Trophoblast cell (in vitro differentiated cells and primary cell): ENCODE measurements around the gene TXK.

Source experiments
- DNase-seq, 2 donors: peaks; one replicate each; pipeline ENCODE4 v3.0.0-alpha.2; 2016
- H2AFZ ChIP-seq: 2 replicates; pipeline ENCODE4 v1.6.1; 2013; ENCODE audit warnings: low read length, moderate library complexity, mild to moderate bottlenecking; ENCODE audit not compliant: insufficient read depth, poor library complexity
- H2AK5ac ChIP-seq: 2 replicates; pipeline ENCODE4 v1.6.1; 2013; ENCODE audit warnings: mild to moderate bottlenecking, low read length
- H2BK120ac ChIP-seq: 2 replicates; pipeline ENCODE4 v1.6.1; 2013; ENCODE audit warnings: low read length, mild to moderate bottlenecking, moderate library complexity; ENCODE audit not compliant: insufficient read depth, poor library complexity
- H2BK12ac ChIP-seq: 2 replicates; pipeline ENCODE4 v1.6.1; 2013; ENCODE audit warnings: mild to moderate bottlenecking, low read length, moderate library complexity
- H2BK5ac ChIP-seq: 2 replicates; pipeline ENCODE4 v1.6.1; 2013; ENCODE audit warnings: low read length, low read depth, moderate library complexity, mild to moderate bottlenecking; ENCODE audit not compliant: poor library complexity
- H3K14ac ChIP-seq: 2 replicates; pipeline ENCODE4 v1.6.1; 2013; ENCODE audit warnings: mild to moderate bottlenecking, low read length
- H3K18ac ChIP-seq: 2 replicates; pipeline ENCODE4 v1.6.1; 2013; ENCODE audit warnings: mild to moderate bottlenecking, low read length
- H3K23ac ChIP-seq: 2 replicates; pipeline ENCODE4 v1.6.1; 2013; ENCODE audit warnings: low read length
- H3K27ac ChIP-seq: 2 replicates; pipeline ENCODE4 v1.5.1; 2013; ENCODE audit warnings: low read depth, mild to moderate bottlenecking, inconsistent platforms, low read length, moderate library complexity
- H3K27me3 ChIP-seq: 2 replicates; pipeline ENCODE4 v1.6.1; 2013; ENCODE audit warnings: inconsistent platforms, mild to moderate bottlenecking, low read length, moderate library complexity; ENCODE audit not compliant: insufficient read depth
- H3K36me3 ChIP-seq, 2 experiments: 1 replicate in 1 of 2; 2 replicates in 1 of 2; pipeline ENCODE4 v1.6.1; 2013; ENCODE audit warnings: low read length in 2 of 2, mild to moderate bottlenecking in 2 of 2, moderate library complexity in 1 of 2; ENCODE audit not compliant: insufficient read depth in 2 of 2, control insufficient read depth in 1 of 2
- H3K4ac ChIP-seq: 2 replicates; pipeline ENCODE4 v1.6.1; 2013; ENCODE audit warnings: low read depth, mild to moderate bottlenecking, low read length, moderate library complexity
- H3K4me1 ChIP-seq, 2 experiments: 1 replicate in 1 of 2; 2 replicates in 1 of 2; pipeline ENCODE4 v1.6.1; 2013; ENCODE audit warnings: low read length in 2 of 2, mild to moderate bottlenecking in 2 of 2, moderate library complexity in 1 of 2; ENCODE audit not compliant: insufficient read depth in 2 of 2, control insufficient read depth in 1 of 2
- H3K4me2 ChIP-seq: 2 replicates; pipeline ENCODE4 v1.6.1; 2013; ENCODE audit warnings: inconsistent platforms, mild to moderate bottlenecking, low read length, moderate library complexity
- H3K4me3 ChIP-seq: 2 replicates; pipeline ENCODE4 v1.5.1; 2013; ENCODE audit warnings: mild to moderate bottlenecking, low read depth, low read length, inconsistent platforms
- H3K79me1 ChIP-seq: one replicate; pipeline ENCODE4 v1.6.1; 2013; ENCODE audit warnings: low read length
- H3K79me2 ChIP-seq: 2 replicates; pipeline ENCODE4 v1.6.1; 2013; ENCODE audit warnings: low read length, mild to moderate bottlenecking; ENCODE audit not compliant: control insufficient read depth, insufficient read depth, poor library complexity
- H3K9ac ChIP-seq: 2 replicates; pipeline ENCODE4 v1.6.1; 2013; ENCODE audit warnings: mild to moderate bottlenecking, low read length
- H3K9me3 ChIP-seq: 2 replicates; pipeline ENCODE4 v1.6.1; 2013; ENCODE audit warnings: low read depth, mild to moderate bottlenecking, control low read depth, inconsistent platforms, low read length; ENCODE audit not compliant: insufficient read depth
- H4K12ac ChIP-seq: 2 replicates; pipeline ENCODE4 v1.6.1; 2013; ENCODE audit warnings: low read depth, mild to moderate bottlenecking, low read length, moderate library complexity
- H4K8ac ChIP-seq: 2 replicates; pipeline ENCODE4 v1.6.1; 2013; ENCODE audit warnings: low read depth, mild to moderate bottlenecking, low read length, moderate library complexity
- H4K91ac ChIP-seq: one replicate; pipeline ENCODE4 v1.6.1; 2013; ENCODE audit warnings: low read depth, mild to moderate bottlenecking, low read length, moderate library complexity
- WGBS: extraction: QIAGEN DNeasy Blood & Tissue Kit; methylation state at CpG from one replicate; pipeline ENCODE4 v1.1.7; 2013; ENCODE audit warnings: missing lambda C conversion rate; ENCODE audit not compliant: insufficient read length, insufficient coverage; ENCODE audit errors: extremely low coverage; 5-methylcytosine and 5-hydroxymethylcytosine counted together

Gene TXK

DNA sequence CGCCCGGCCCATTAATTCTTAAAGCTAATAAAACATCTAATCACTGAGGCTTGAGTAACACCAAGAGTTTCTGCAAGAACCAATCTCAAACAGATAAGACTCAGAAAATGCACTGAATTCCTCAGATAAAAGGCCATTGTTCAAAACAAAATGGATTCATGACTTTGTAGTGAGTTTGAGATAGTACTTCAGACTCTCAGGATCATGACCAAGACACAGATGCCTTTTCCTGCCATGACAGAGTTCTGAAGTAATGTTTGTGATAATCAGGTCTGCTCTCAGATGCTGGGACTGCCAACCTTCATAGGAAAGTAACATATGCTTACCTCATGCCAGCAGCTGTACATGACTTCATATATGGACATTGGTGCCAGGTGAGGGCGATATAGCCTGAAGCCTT is 62.9 kb downstream of the TXK start:
- no peaks in the 10 kb centered on the region for H3K9me3 ChIP-seq
- no peaks in the 10 kb centered on the region for H3K27me3 ChIP-seq
- no peak overlapping the region for H4K8ac ChIP-seq
- H2BK12ac ChIP-seq: no peak overlapping the region
- H3K79me2 ChIP-seq: no peaks in the 10 kb centered on the region
- H3K4ac ChIP-seq: no peak overlapping the region
- no peak overlapping the region for H3K9ac ChIP-seq
- H3K4me1 ChIP-seq: no peaks in the 10 kb centered on the region
- H2BK5ac ChIP-seq: no peak overlapping the region
- WGBS: no CpG with 5 or more reads among the region's 3 CpGs
- H4K91ac ChIP-seq: no peak overlapping the region
- H3K23ac ChIP-seq: no peak overlapping the region
- H3K14ac ChIP-seq: no peak overlapping the region
- H3K4me2 ChIP-seq: no peak overlapping the region
- no peak overlapping the region for H3K27ac ChIP-seq
- H3K79me1 ChIP-seq: no peaks in the 10 kb centered on the region
- H2AK5ac ChIP-seq: no peak overlapping the region
- H2BK120ac ChIP-seq: no peak overlapping the region
- H3K36me3 ChIP-seq: no peaks in the 10 kb centered on the region
- no peak overlapping the region for H3K18ac ChIP-seq
- DNase-seq: peak; percentile 87 to 97
- no peak overlapping the region for H2AFZ ChIP-seq
- no peak overlapping the region for H4K12ac ChIP-seq
- H3K4me3 ChIP-seq: no peak overlapping the region

GRCh38 chr4:48069026-48069425 is 65.0 kb downstream of the TXK start:
- H3K4me3 ChIP-seq: no peak overlapping the region
- H2AFZ ChIP-seq: no peak overlapping the region
- no peaks in the 10 kb centered on the region for H3K36me3 ChIP-seq
- H3K27me3 ChIP-seq: no peaks in the 10 kb centered on the region
- H3K18ac ChIP-seq: no peak overlapping the region
- H2AK5ac ChIP-seq: no peak overlapping the region
- no peaks in the 10 kb centered on the region for H3K9me3 ChIP-seq
- no peak overlapping the region for H3K27ac ChIP-seq
- H3K4ac ChIP-seq: no peak overlapping the region
- H3K79me1 ChIP-seq: no peaks in the 10 kb centered on the region
- no peaks in the 10 kb centered on the region for H3K79me2 ChIP-seq
- no peak overlapping the region for H3K14ac ChIP-seq
- no peak overlapping the region for H3K23ac ChIP-seq
- H4K12ac ChIP-seq: no peak overlapping the region
- H2BK12ac ChIP-seq: no peak overlapping the region
- no peak overlapping the region for H2BK120ac ChIP-seq
- DNase-seq: peak; percentile 15 to 26
- H3K4me1 ChIP-seq: no peaks in the 10 kb centered on the region
- H2BK5ac ChIP-seq: no peak overlapping the region
- no CpG with 5 or more reads among the region's 2 CpGs for WGBS
- H4K8ac ChIP-seq: no peak overlapping the region
- H3K4me2 ChIP-seq: no peak overlapping the region
- no peak overlapping the region for H4K91ac ChIP-seq
- no peak overlapping the region for H3K9ac ChIP-seq

DNA sequence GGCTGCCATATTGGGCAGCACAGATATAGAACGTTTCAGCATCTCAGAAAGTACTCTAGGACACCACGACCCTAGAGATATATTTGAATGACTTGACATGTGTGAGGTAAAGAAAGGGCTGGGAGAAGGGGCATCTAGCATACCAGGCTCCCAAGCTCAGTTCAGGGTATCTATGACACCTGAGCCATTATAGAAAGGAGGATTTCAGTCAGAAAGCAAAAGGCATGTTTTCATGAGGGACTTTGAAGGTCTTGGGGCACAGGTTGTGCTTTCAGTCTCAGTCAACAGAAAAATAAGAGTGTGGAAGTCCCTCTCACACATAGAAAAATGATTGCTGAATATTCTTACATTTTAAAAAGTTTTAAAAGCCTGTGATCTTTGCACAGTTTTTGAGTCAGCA is 65.9 kb downstream of the TXK start:
- no peaks in the 10 kb centered on the region for H3K4me1 ChIP-seq
- no peaks in the 10 kb centered on the region for H3K27me3 ChIP-seq
- no peak for DNase-seq
- H2AK5ac ChIP-seq: no peak overlapping the region
- no peaks in the 10 kb centered on the region for H3K36me3 ChIP-seq
- H3K23ac ChIP-seq: no peak overlapping the region
- no peak overlapping the region for H3K9ac ChIP-seq
- H3K27ac ChIP-seq: no peak overlapping the region
- no CpG with 5 or more reads among the region's 2 CpGs for WGBS
- no peak overlapping the region for H2BK5ac ChIP-seq
- no peaks in the 10 kb centered on the region for H3K79me2 ChIP-seq
- H3K4ac ChIP-seq: no peak overlapping the region
- H3K9me3 ChIP-seq: no peaks in the 10 kb centered on the region
- H4K12ac ChIP-seq: no peak overlapping the region
- H3K18ac ChIP-seq: no peak overlapping the region
- H3K4me3 ChIP-seq: no peak overlapping the region
- no peak overlapping the region for H4K91ac ChIP-seq
- H2AFZ ChIP-seq: no peak overlapping the region
- no peak overlapping the region for H2BK12ac ChIP-seq
- no peak overlapping the region for H2BK120ac ChIP-seq
- H3K14ac ChIP-seq: no peak overlapping the region
- no peak overlapping the region for H4K8ac ChIP-seq
- no peak overlapping the region for H3K4me2 ChIP-seq
- H3K79me1 ChIP-seq: no peaks in the 10 kb centered on the region

DNA sequence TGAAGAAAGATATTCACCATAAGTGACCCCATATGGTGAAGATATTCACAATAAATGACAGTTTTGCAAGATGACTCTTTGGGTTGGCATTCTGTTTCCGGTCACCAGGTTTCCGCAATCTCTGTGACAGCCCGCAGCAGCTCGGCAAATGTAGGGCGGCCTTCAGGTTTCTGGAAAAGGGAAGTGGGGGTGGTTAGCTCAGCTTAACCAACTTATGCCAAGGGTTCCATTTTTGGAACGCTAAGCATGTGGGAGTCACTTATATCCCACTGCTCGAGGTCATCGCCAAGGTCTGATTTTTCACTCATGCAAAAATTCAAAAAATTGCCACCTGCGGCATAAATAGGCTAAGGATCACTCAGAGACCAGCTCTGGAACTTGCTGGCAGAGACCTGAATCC is 66.5 kb downstream of the TXK start:
- Histone ChIP-seq H2AK5ac (no peak overlapping the region), H2BK5ac (no peak overlapping the region), H3K4me2 (no peak overlapping the region), H3K18ac (no peak overlapping the region), H4K12ac (no peak overlapping the region), H2BK12ac (no peak overlapping the region), H3K4me3 (no peak overlapping the region), H2AFZ (no peak overlapping the region), H3K79me2 (no peaks in the 10 kb centered on the region), H4K8ac (no peak overlapping the region), H3K36me3 (no peaks in the 10 kb centered on the region), H3K9me3 (no peaks in the 10 kb centered on the region), H3K4me1 (no peaks in the 10 kb centered on the region), H3K27ac (no peak overlapping the region), H3K79me1 (no peaks in the 10 kb centered on the region), H3K14ac (no peak overlapping the region), H3K27me3 (no peaks in the 10 kb centered on the region), H3K23ac (no peak overlapping the region), H3K4ac (no peak overlapping the region), H2BK120ac (no peak overlapping the region), H4K91ac (no peak overlapping the region), H3K9ac (no peak overlapping the region)
- peak; percentile 50 to 84 for DNase-seq
- no CpG with 5 or more reads among the region's 9 CpGs for WGBS
